ENCODE measurements around the gene ATP8A2. TPM values are rescaled to one million over a fixed set of nuclear protein-coding genes. Genes with fewer than 3 reads are reported as not detected.

The ATP8A2 gene
- total and polyA plus RNA-seq, 2 of the 4 experiments (the other 2 are of a cell fraction), result 0.02 to 0.18 TPM

- WGBS, 2 experiments (ENCODE audit: extremely low coverage in 2 of 2, insufficient read length in 1 of 2), result no CpG with 5 or more reads among the region's 5 CpGs
Measured at GRCh38 chr13:25660996-25661395, 289.2 kb downstream of the ATP8A2 start.

More at GRCh38 chr13:25660996-25661395, 289.2 kb downstream of the ATP8A2 start:
- H3K9ac ChIP-seq (ENCODE audit: low read depth, low read length), result no peak overlapping the region
- H4K20me1 ChIP-seq (ENCODE audit: insufficient read depth, low read length), result no peaks in the 10 kb centered on the region
- no peak overlapping the region for H3K4me3 ChIP-seq (ENCODE audit: insufficient read depth, low read depth, low read length)
- no peak overlapping the region for H3K4ac ChIP-seq (ENCODE audit: low read depth, low read length)
- no TSS peak for BruUV-seq (replicated peaks)
- no peaks in the 10 kb centered on the region for H3K27me3 ChIP-seq (ENCODE audit: control insufficient read depth, insufficient read depth, low read length)
- CTCF ChIA-PET, result no interaction called here
- POLR2A ChIA-PET (ENCODE audit: unreplicated experiment), result no interaction called here
- no peak overlapping the region for H2BK20ac ChIP-seq (ENCODE audit: low read depth, low read length)
- ATAC-seq (ENCODE audit: low read depth) (no peak), DNase-seq (no peak)
- in situ Hi-C loops (cut with MboI; ENCODE audit: low sequenced_read_pairs), result no loop called here
- H2BK5ac ChIP-seq (ENCODE audit: low read depth, low read length, poor library complexity, severe bottlenecking), result no peak overlapping the region
- no peak overlapping the region for H2AK5ac ChIP-seq (ENCODE audit: low read depth, low read length)
- no peak overlapping the region for H4K8ac ChIP-seq (ENCODE audit: low read depth in 2 of 2, low read length in 2 of 2)
- no peak overlapping the region for H3K18ac ChIP-seq (ENCODE audit: low read depth, low read length)
- intact Hi-C loops (cut with micrococcal nuclease), result no loop called here
- H4K91ac ChIP-seq (ENCODE audit: insufficient read depth, low read depth, low read length), result no peak overlapping the region
- H2AK9ac ChIP-seq (replicated peaks; ENCODE audit: low read depth, low read length, poor library complexity), result no peak overlapping the region
- H2AFZ ChIP-seq (replicated peaks; ENCODE audit: low read length, poor library complexity), result no peak overlapping the region
- no peak overlapping the region for H2BK15ac ChIP-seq (ENCODE audit: low read depth, low read length)
- no peak overlapping the region for H2BK120ac ChIP-seq (ENCODE audit: low read depth, low read length)
- no peak overlapping the region for H3K14ac ChIP-seq (replicated peaks; ENCODE audit: low read depth, low read length)
- dilution Hi-C loops (cut with HindIII; ENCODE audit: low sequenced_read_pairs, unreplicated experiment), result no loop called here
- TF ChIP-seq MAZ (IDR thresholded peaks at IDR 0.05; ENCODE audit: borderline replicate concordance, low read depth, low read length), result no peak
- TF ChIP-seq BHLHE40 (IDR thresholded peaks at IDR 0.05; ENCODE audit: low read depth, low read length), result no peak
- no peak for TF ChIP-seq MAFK (IDR thresholded peaks at IDR 0.05; ENCODE audit: low read depth, low read length)
- TF ChIP-seq SMC3 (IDR thresholded peaks at IDR 0.05; ENCODE audit: low read depth, low read length), result no peak
- TF ChIP-seq RCOR1 (IDR thresholded peaks at IDR 0.05; ENCODE audit: insufficient replicate concordance, low read length), result no peak
- TF ChIP-seq, protein P1, sequence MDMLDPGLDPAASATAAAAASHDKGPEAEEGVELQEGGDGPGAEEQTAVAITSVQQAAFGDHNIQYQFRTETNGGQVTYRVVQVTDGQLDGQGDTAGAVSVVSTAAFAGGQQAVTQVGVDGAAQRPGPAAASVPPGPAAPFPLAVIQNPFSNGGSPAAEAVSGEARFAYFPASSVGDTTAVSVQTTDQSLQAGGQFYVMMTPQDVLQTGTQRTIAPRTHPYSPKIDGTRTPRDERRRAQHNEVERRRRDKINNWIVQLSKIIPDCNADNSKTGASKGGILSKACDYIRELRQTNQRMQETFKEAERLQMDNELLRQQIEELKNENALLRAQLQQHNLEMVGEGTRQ (IDR thresholded peaks at IDR 0.05; ENCODE audit: low read depth, low read length), result no peak
- TF ChIP-seq NFE2L2 (IDR thresholded peaks at IDR 0.05; ENCODE audit: low read depth, low read length), result no peak
- TF ChIP-seq FOS (IDR thresholded peaks at IDR 0.05; ENCODE audit: low read depth, low read length), result no peak
- no peak for TF ChIP-seq POLR2A (IDR thresholded peaks at IDR 0.05; ENCODE audit: low read depth, low read length)
- no peak for TF ChIP-seq CHD1 (IDR thresholded peaks at IDR 0.05; ENCODE audit: low read depth, low read length)
- TF ChIP-seq, protein P2, sequence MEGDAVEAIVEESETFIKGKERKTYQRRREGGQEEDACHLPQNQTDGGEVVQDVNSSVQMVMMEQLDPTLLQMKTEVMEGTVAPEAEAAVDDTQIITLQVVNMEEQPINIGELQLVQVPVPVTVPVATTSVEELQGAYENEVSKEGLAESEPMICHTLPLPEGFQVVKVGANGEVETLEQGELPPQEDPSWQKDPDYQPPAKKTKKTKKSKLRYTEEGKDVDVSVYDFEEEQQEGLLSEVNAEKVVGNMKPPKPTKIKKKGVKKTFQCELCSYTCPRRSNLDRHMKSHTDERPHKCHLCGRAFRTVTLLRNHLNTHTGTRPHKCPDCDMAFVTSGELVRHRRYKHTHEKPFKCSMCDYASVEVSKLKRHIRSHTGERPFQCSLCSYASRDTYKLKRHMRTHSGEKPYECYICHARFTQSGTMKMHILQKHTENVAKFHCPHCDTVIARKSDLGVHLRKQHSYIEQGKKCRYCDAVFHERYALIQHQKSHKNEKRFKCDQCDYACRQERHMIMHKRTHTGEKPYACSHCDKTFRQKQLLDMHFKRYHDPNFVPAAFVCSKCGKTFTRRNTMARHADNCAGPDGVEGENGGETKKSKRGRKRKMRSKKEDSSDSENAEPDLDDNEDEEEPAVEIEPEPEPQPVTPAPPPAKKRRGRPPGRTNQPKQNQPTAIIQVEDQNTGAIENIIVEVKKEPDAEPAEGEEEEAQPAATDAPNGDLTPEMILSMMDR (conservative IDR thresholded peaks at IDR 0.05; ENCODE audit: low read depth, low read length), result no peak
- no peak for TF ChIP-seq ELK1 (IDR thresholded peaks at IDR 0.05; ENCODE audit: borderline replicate concordance, low read depth, low read length)
- no peak for TF ChIP-seq CEBPB (IDR thresholded peaks at IDR 0.05; ENCODE audit: low read depth, low read length)
- no peak for TF ChIP-seq RAD21 (IDR thresholded peaks at IDR 0.05; ENCODE audit: low read length)
- TF ChIP-seq RFX5 (IDR thresholded peaks at IDR 0.05; ENCODE audit: low read depth, low read length), result no peak
- TF ChIP-seq MXI1 (IDR thresholded peaks at IDR 0.05; ENCODE audit: borderline replicate concordance, low read depth, low read length), result no peak
- H3K4me1 ChIP-seq (ENCODE audit: control insufficient read depth, insufficient read depth, low read length), result no peaks in the 10 kb centered on the region
- no peak overlapping the region for H3K27ac ChIP-seq (ENCODE audit: insufficient read depth, low read length)
- no peak overlapping the region for H4K5ac ChIP-seq (ENCODE audit: low read depth, low read length)
- no peaks in the 10 kb centered on the region for H3K79me1 ChIP-seq (ENCODE audit: low read depth in 1 of 2, low read length in 2 of 2)
- H3K9me3 ChIP-seq (ENCODE audit: control insufficient read depth, insufficient read depth, low read length), result no peaks in the 10 kb centered on the region
- no peak overlapping the region for H3K56ac ChIP-seq (ENCODE audit: extremely low read depth, insufficient read depth, low read length)
- no peaks in the 10 kb centered on the region for H3K9me1 ChIP-seq (ENCODE audit: insufficient read depth, low read length)
- H3K36me3 ChIP-seq (ENCODE audit: control insufficient read depth, insufficient read depth, low read length), result no peaks in the 10 kb centered on the region
- H3K4me2 ChIP-seq (ENCODE audit: low read depth, low read length), result no peak overlapping the region
- no peak overlapping the region for H3K23ac ChIP-seq (ENCODE audit: low read depth, low read length)
